ENCODE data around the gene BEND2. TPM values are rescaled to one million over a fixed set of nuclear protein-coding genes. Genes with fewer than 3 reads are reported as not detected.

The BEND2 gene
- total and polyA plus RNA-seq, 2 of the 8 experiments (the other 6 are each of a cell fraction or from before 2014, with no cell fraction given) = not detected

- Histone ChIP-seq H3K27me3 (replicated peaks in 1 of 4; ENCODE audit: control insufficient read depth in 3 of 4, extremely low read depth in 1 of 4, insufficient read depth in 3 of 4, low read length in 3 of 4) (no peaks in the 10 kb centered on the region), H4K20me1 (replicated peaks in 1 of 2; ENCODE audit: control insufficient read depth in 1 of 2, insufficient read depth in 2 of 2, low read length in 2 of 2) (no peaks in the 10 kb centered on the region), H3K27ac (ENCODE audit: low read depth, low read length) (no peak overlapping the region), H4K8ac (ENCODE audit: extremely low read depth, insufficient read depth, low read length) (no peak overlapping the region), H2BK20ac (ENCODE audit: low read length) (no peak overlapping the region), H2BK120ac (replicated peaks; ENCODE audit: low read depth, low read length) (no peak overlapping the region), H4K91ac (replicated peaks; ENCODE audit: insufficient read length, low read length) (no peak overlapping the region), H3K36me3 (ENCODE audit: control insufficient read depth in 2 of 4, insufficient read depth in 4 of 4, low read length in 3 of 4) (no peaks in the 10 kb centered on the region), H3K9me3 (ENCODE audit: insufficient read depth in 2 of 2, low read depth in 1 of 2, low read length in 1 of 2) (no peaks in the 10 kb centered on the region), H3K9ac (replicated peaks in 1 of 4; ENCODE audit: extremely low read depth in 1 of 4, low read depth in 3 of 4, low read length in 3 of 4) (no peak overlapping the region), H3K23ac (ENCODE audit: insufficient read length) (no peak overlapping the region), H3K23me2 (ENCODE audit: low read depth, low read length) (no peaks in the 10 kb centered on the region), H3K14ac (ENCODE audit: insufficient read length) (no peak overlapping the region), H3K4ac (replicated peaks; ENCODE audit: insufficient read length, low read depth, low read length) (no peak overlapping the region), H2AFZ (ENCODE audit: low read length) (no peak overlapping the region), H3K79me1 (ENCODE audit: low read depth, low read length) (no peaks in the 10 kb centered on the region), H3K4me2 (ENCODE audit: insufficient read depth in 1 of 2, low read depth in 2 of 2, low read length in 2 of 2) (no peak overlapping the region), H2BK15ac (ENCODE audit: low read length) (no peak overlapping the region), H3K4me1 (replicated peaks in 1 of 4; ENCODE audit: control insufficient read depth in 3 of 4, insufficient read depth in 4 of 4, low read length in 3 of 4) (no peaks in the 10 kb centered on the region), H2AK5ac (ENCODE audit: low read depth, low read length) (no peak overlapping the region), H3K18ac (ENCODE audit: extremely low read depth, low read length) (no peak overlapping the region), H2BK5ac (ENCODE audit: low read depth, low read length) (no peak overlapping the region), H4K5ac (ENCODE audit: insufficient read length, low read depth, low read length) (no peak overlapping the region), H3K56ac (replicated peaks; ENCODE audit: insufficient read length, low read depth, low read length) (no peak overlapping the region), H3K79me2 (ENCODE audit: control insufficient read depth in 1 of 2, insufficient read depth in 2 of 2, low read length in 2 of 2) (no peaks in the 10 kb centered on the region), H3K4me3 (ENCODE audit: extremely low read depth in 1 of 4, insufficient read depth in 2 of 4, low read depth in 3 of 4, low read length in 4 of 4) (no peak overlapping the region), H2BK12ac (ENCODE audit: low read depth, low read length) (no peak overlapping the region)
- TF ChIP-seq SP4 (IDR thresholded peaks at IDR 0.05; ENCODE audit: low read length) = no peak
- no peak for TF ChIP-seq TAF1 (IDR thresholded peaks at IDR 0.05; ENCODE audit: low read depth, low read length)
- TF ChIP-seq CBX8 (IDR thresholded peaks at IDR 0.05; ENCODE audit: borderline replicate concordance, low read depth, low read length) = no peak
- no peak for TF ChIP-seq MAFK (IDR thresholded peaks at IDR 0.05; ENCODE audit: low read depth, low read length)
- no peak for TF ChIP-seq NANOG (IDR thresholded peaks at IDR 0.05; ENCODE audit: insufficient read depth, low read depth, low read length, poor library complexity, severe bottlenecking)
- no peak for TF ChIP-seq JUND (IDR thresholded peaks at IDR 0.05; ENCODE audit: low read length)
- no peak for TF ChIP-seq KDM1A (IDR thresholded peaks at IDR 0.05; ENCODE audit: borderline replicate concordance, low read length)
- TF ChIP-seq KDM5A (IDR thresholded peaks at IDR 0.05; ENCODE audit: low read length) = no peak
- DNase-seq (ENCODE audit: low read depth in 1 of 2, low spot score in 2 of 2) (no peak), FAIRE-seq (no peak)
- POLR2A ChIA-PET (ENCODE audit: partially characterized antibody) = no interaction called here
- 88% methylated on average over 7 of the region's 7 CpGs; no CpG with 5 or more reads in 1 of the 2 experiments for WGBS, 2 experiments (ENCODE audit: extremely low coverage in 1 of 2, insufficient coverage in 1 of 2, insufficient read length in 1 of 2, insufficient replicate concordance in 2 of 2, low coverage in 1 of 2, low lambda C conversion rate in 2 of 2, missing lambda C conversion rate in 1 of 2)
- CTCF ChIA-PET (ENCODE audit: partially characterized antibody) = interaction anchor here (0.9 to 1.1 kb wide), 2 partner anchors 7 to 289 kb away, joined by 3 read pairs; no protein-coding TSS in a partner anchor
Measured at GRCh38 chrX:18173494-18174180, 47.0 kb downstream of the BEND2 start.

Data from H1 (cell line).